SK-N-MC (cell line): ENCODE measurements around the gene HSPA1B.

Source experiments
- EZH2 ChIP-seq: fragments of 200-600 bp; sonication (generic); IDR thresholded peaks from one replicate; pipeline ENCODE4 v1.6.1; 2017; ENCODE audit warnings: antibody characterized with exemption
- FOXP2 ChIP-seq: optimal IDR thresholded peaks from 2 replicates; pipeline ENCODE3; 2011; ENCODE audit warnings: mild to moderate bottlenecking, moderate library complexity; ENCODE audit not compliant: insufficient read depth; ENCODE audit errors: extremely low read length, control extremely low read depth
- POLR2AphosphoS5 ChIP-seq: IDR thresholded peaks from 2 replicates; pipeline ENCODE4 v1.6.1; 2012; ENCODE audit warnings: mild to moderate bottlenecking, low read depth, low read length, borderline replicate concordance

DNA sequence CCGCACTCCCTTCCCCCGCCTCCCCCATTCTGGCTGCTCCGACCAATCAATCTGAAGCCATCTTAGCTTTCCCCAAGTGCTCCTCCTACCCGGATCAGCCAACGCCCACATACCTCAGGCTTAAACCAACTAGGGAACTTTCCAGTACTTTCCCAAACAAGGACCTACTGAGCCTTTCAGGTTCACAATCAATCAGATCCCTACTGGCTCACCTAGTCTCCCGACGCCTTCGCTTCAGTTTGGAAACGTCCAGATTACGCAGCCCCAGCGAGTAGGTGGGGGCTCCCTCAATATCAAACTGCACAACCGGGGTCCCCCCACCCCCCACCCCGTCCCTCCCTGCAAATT, 12.9 kb upstream of the HSPA1B start:
- TF ChIP-seq EZH2 (no peak), POLR2AphosphoS5 (peak; percentile 43; the same call in 1 of the 2 replicates), FOXP2 (no peak)
